ENCODE measurements around the gene VPS13D. TPM values are rescaled to one million over a fixed set of nuclear protein-coding genes. Genes with fewer than 3 reads are reported as not detected.
"Not testable (repeated sequence)": the region's sequence is repeated elsewhere in the genome, so short reads cannot be mapped to it uniquely, and the experiment has no call there.

Gene VPS13D
- total RNA-seq, 1 donor from 2014 or later = 98.5 TPM

DNA sequence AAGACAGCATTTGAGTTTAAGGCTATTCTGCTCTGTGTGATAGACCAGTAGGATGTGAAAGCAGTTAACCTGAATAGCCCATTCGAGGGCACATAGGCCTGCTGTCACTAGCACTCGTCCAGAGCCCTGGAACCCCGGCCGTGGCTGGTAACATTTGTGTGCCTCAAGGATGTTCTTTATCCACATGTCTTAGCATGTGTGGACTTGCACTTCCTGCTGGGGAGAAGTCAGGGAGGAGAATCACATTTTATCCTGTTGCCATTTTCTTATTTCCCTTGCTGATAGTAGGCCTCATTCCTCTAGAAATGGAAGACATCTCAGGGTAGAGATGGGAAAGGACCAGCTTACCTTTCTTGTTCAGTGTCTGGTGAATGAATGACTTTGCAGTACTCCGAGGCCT lies 54.7 kb downstream of the VPS13D start:
- DNase-seq (ENCODE audit: low spot score) = no peak

- DNase-seq (ENCODE audit: low spot score) = no peak
Measured at GRCh38 chr1:12285496-12286143, 55.8 kb downstream of the VPS13D start.

- no peak for DNase-seq (ENCODE audit: low spot score)
Measured at GRCh38 chr1:12287869-12288268, 58.0 kb downstream of the VPS13D start.

- DNase-seq (ENCODE audit: low spot score) = no peak
Measured at GRCh38 chr1:12290828-12291227, 61.0 kb downstream of the VPS13D start.

- no peak for DNase-seq (ENCODE audit: low spot score)
Measured at GRCh38 chr1:12293416-12293815, 63.6 kb downstream of the VPS13D start.

- DNase-seq (ENCODE audit: low spot score) = no peak
Measured at GRCh38 chr1:12294076-12294475, 64.2 kb downstream of the VPS13D start.

GRCh38 chr1:12296016-12296415 lies 66.2 kb downstream of the VPS13D start:
- no peak for DNase-seq (ENCODE audit: low spot score)

- DNase-seq (ENCODE audit: low spot score) = no peak
Measured at GRCh38 chr1:12296623-12297022, 66.8 kb downstream of the VPS13D start.

DNA sequence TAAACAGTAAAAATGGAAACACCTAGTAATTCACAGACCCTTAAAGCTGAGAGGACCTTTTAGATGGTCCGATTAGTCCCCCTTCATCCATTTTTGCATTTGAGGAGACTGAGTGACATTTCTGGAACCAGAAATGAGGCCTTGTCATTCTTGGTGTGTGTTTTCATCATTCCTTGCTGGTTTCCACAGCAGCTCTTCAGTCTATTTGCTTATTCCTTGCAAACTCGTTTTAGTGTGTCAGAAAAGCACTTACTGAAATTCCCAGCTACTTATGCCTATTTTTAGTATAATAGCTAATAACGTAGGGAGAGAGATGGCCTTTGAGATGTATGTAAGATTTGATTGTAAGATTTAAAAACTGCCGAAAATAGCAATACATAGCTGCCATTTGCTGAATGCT lies 70.9 kb downstream of the VPS13D start:
- no peak for DNase-seq (ENCODE audit: low spot score)

DNA sequence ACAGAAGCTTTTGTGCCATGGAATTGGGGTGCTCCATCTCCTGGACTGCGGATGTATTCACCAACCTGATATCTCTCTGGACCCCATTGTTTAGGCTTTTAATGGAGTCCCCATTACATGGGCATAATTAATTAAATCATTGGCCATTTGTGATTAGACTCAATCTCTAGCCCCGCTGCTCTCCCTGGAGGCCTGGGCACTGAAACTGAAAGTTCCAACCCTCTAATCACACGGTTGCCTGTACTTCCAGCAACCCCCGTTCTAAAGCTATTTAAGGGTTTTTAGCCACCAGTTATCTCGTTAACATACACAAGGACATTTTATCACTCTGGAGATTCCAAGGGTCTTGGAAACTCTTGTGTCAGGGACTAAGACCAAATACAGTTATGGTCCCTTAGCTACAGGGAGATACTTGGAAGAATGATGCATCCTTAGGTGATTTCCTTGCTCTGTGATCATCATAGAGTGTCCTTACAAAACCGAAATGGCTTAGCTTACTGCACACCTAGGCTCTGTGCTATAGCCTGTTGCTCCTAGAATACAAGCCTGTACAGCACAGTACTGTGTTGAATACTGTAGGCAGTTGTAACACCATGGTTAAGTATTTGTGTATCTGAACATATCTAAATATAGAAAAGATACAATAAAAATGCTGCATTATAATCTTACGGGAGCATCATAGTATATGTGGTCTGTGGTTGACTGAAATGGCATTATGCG lies 71.8 kb downstream of the VPS13D start:
- DNase-seq (ENCODE audit: low spot score) = no peak

- DNase-seq (ENCODE audit: low spot score) = no peak
Measured at GRCh38 chr1:12302798-12303447, 73.1 kb downstream of the VPS13D start.

- DNase-seq (ENCODE audit: low spot score) = no peak
Measured at GRCh38 chr1:12305377-12305776, 75.5 kb downstream of the VPS13D start.

GRCh38 chr1:12309783-12310742 lies 80.2 kb downstream of the VPS13D start:
- DNase-seq (ENCODE audit: low spot score) = peak; percentile 63

DNA sequence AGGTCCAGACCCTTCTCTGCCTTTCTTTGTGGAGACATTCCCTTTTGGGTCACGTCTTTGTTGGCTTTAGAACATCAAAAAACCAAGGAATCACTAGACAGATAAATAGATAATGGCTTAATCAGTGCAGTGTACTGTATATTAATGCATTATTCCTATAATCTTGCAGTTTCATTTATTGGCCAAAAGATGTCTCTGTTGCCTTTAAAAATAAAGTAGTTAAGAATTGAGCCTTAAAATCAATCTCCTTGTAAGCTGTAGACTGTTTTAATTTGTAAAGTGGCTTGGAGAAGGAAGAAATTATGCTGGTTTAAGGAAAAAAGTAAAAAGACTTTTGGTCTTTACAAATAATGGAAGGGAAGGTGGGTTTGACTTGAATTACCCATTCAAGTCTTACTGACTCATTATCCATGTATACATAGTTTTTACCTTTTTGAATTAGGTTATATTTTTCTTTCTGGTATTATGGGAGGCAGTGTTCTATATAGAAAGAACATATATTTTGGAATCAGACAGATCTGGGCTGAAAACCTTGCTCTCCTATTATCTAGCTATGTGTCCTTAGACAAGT lies 84.6 kb downstream of the VPS13D start:
- no peak for DNase-seq (ENCODE audit: low spot score)

- DNase-seq (ENCODE audit: low spot score) = no peak
Measured at GRCh38 chr1:12315146-12315545, 85.3 kb downstream of the VPS13D start.

GRCh38 chr1:12316331-12316730 lies 86.5 kb downstream of the VPS13D start:
- no peak for DNase-seq (ENCODE audit: low spot score)

DNA sequence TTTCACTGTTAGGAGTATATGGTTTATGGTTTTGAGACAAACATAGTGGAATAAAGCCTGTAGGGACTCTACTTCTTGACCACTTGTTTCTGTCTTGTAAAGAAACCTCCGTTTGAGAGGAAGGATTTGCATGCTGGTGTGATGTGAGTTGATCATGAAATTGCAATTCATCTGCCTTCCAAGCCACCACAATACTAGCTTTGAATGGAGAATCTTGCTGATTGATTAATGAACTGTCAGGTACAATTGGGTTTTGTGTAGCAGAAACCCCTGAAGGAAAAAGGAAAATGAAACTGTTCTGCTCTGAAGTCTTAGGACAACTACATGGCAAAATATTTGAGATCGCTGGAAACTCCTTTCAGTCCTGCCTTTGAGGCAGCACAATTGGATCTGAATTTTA lies 90.7 kb downstream of the VPS13D start:
- no peak for DNase-seq (ENCODE audit: low spot score)

- no peak for DNase-seq (ENCODE audit: low spot score)
Measured at GRCh38 chr1:12324423-12324822, 94.6 kb downstream of the VPS13D start.

DNA sequence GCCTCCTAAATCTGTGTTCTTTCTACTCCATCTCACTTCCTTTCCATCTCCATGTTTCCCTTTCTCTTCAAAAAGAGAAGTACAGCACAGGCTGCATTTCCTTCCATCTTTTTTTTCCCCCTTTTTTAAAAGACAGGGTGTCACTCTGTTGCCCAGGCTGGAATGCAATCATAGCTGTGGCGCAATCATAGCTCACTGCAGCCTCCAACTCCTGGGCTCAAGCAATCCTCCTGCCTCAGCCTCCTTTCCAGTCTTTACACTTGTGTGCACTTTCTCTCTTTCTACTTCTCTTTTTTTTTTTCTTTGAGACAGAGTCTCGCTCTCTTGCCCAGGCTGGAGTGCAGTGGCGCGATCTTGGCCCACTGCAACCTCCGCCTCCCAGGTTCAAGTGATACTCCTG lies 95.1 kb downstream of the VPS13D start:
- DNase-seq (ENCODE audit: low spot score) = not testable (repeated sequence)

DNA sequence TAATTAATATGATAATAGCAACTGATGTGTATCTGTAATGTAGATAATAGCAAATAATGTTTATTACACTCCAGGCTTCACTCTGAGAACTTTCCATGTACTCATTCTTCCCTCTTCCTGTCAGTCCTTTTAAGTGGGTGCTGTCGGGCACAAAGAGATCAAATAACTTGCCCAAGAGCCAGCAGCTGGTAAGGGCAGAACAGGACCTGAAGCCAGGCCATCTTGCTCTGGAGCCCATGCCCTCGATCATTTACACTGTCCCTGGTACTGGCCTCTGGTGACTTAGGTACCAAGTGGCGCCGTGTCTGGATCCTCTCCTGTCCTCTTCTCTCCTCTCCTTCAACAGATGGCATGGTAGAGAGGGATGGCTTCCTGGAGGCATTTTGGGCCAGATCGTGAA lies 97.2 kb downstream of the VPS13D start:
- DNase-seq (ENCODE audit: low spot score) = no peak

DNA sequence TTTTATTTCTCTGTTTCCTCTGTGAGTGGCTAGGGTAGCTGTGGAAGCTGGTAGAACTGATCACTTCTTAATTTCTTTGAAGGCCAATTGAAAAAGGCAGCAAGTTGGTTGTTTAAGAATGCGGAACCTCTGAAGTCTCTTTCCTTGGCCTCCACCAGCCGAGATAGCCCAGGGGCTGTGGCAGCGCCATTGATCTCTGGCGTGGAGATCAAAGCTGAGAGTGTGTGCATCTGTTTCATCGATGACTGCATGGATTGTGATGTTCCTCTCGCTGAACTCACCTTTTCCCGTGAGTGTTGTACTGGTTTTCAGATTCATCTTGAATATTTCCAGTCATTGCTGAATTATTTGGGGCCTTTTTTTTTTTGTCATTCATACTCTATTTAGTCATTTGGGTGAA lies 97.7 kb downstream of the VPS13D start:
- DNase-seq (ENCODE audit: low spot score) = no peak

All from ureter (tissue), 1 donor.